DMS114 treated with DMSO at 0.1 percent for 48 hours (cell line): ENCODE measurements around the gene SPACA9.

Experiments used
- DNase-seq: peaks from one replicate; lab custom pipeline; 2025; ENCODE audit not compliant: unreplicated experiment; lab: John Stamatoyannopoulos, UW

SPACA9 gene

GRCh38 chr9:132939169-132939568, 60.5 kb downstream of the SPACA9 start:
- no peak for DNase-seq
